ENCODE results near the gene MED16. TPM values are rescaled to one million over a fixed set of nuclear protein-coding genes. Genes with fewer than 3 reads are reported as not detected.
"Not testable (repeated sequence)": the region's sequence is repeated elsewhere in the genome, so short reads cannot be mapped to it uniquely, and the experiment has no call there.

The MED16 gene
- total and polyA plus RNA-seq, 4 donors: 20.3 to 66.1 (median 38.5) TPM

GRCh38 chr19:891421-892200, 1.4 kb downstream of the MED16 start:
- not testable (repeated sequence) for DNase-seq (ENCODE audit: low read depth in 4 of 6, low spot score in 6 of 6); H3K27me3 ChIP-seq (ENCODE audit: control insufficient read depth, insufficient read depth, low read length); H3K27ac ChIP-seq (ENCODE audit: low read depth, low read length); H3K9me3 ChIP-seq (ENCODE audit: control insufficient read depth, insufficient read depth, low read length)
- peaks cover 20% of the 10 kb centered on the region for H3K4me1 ChIP-seq (ENCODE audit: control insufficient read depth, insufficient read depth, low read length)
- peaks cover 52% of the 10 kb centered on the region for H3K36me3 ChIP-seq (ENCODE audit: control insufficient read depth, insufficient read depth, low read length)
- WGBS (ENCODE audit: insufficient coverage): 92% methylated on average over 37 of the region's 50 CpGs
- H3K4me3 ChIP-seq (ENCODE audit: low read depth, low read length): peak overlapping the region; percentile 64

GRCh38 chr19:890831-891230, 2.2 kb downstream of the MED16 start:
- H3K27ac ChIP-seq (ENCODE audit: low read depth, low read length): no peak overlapping the region
- WGBS (ENCODE audit: insufficient coverage): 85% methylated on average over 13 of the region's 18 CpGs
- no peak overlapping the region for H3K4me3 ChIP-seq (ENCODE audit: low read depth, low read length)
- H3K27me3 ChIP-seq (ENCODE audit: control insufficient read depth, insufficient read depth, low read length): no peaks in the 10 kb centered on the region
- H3K4me1 ChIP-seq (ENCODE audit: control insufficient read depth, insufficient read depth, low read length): peaks cover 23% of the 10 kb centered on the region
- H3K36me3 ChIP-seq (ENCODE audit: control insufficient read depth, insufficient read depth, low read length): peaks cover 52% of the 10 kb centered on the region
- no peaks in the 10 kb centered on the region for H3K9me3 ChIP-seq (ENCODE audit: control insufficient read depth, insufficient read depth, low read length)
- DNase-seq (ENCODE audit: low read depth in 4 of 6, low spot score in 6 of 6): no peak

GRCh38 chr19:889662-890295, 3.2 kb downstream of the MED16 start:
- Histone ChIP-seq H3K27me3 (ENCODE audit: control insufficient read depth, insufficient read depth, low read length) (no peaks in the 10 kb centered on the region), H3K27ac (ENCODE audit: low read depth, low read length) (no peak overlapping the region), H3K4me3 (ENCODE audit: low read depth, low read length) (no peak overlapping the region), H3K4me1 (ENCODE audit: control insufficient read depth, insufficient read depth, low read length) (peaks cover 23% of the 10 kb centered on the region), H3K9me3 (ENCODE audit: control insufficient read depth, insufficient read depth, low read length) (no peaks in the 10 kb centered on the region), H3K36me3 (ENCODE audit: control insufficient read depth, insufficient read depth, low read length) (peaks cover 63% of the 10 kb centered on the region)
- 97% methylated on average over 26 of the region's 26 CpGs for WGBS (ENCODE audit: insufficient coverage)
- DNase-seq (ENCODE audit: low read depth in 4 of 6, low spot score in 6 of 6): no peak

GRCh38 chr19:888581-889385, 4.2 kb downstream of the MED16 start:
- H3K36me3 ChIP-seq (ENCODE audit: control insufficient read depth, insufficient read depth, low read length): peaks cover 73% of the 10 kb centered on the region

GRCh38 chr19:887599-887998, 5.4 kb downstream of the MED16 start:
- Histone ChIP-seq H3K27ac (ENCODE audit: low read depth, low read length) (no peak overlapping the region), H3K4me3 (ENCODE audit: low read depth, low read length) (no peak overlapping the region), H3K4me1 (ENCODE audit: control insufficient read depth, insufficient read depth, low read length) (peaks cover 23% of the 10 kb centered on the region), H3K9me3 (ENCODE audit: control insufficient read depth, insufficient read depth, low read length) (no peaks in the 10 kb centered on the region), H3K27me3 (ENCODE audit: control insufficient read depth, insufficient read depth, low read length) (no peaks in the 10 kb centered on the region), H3K36me3 (ENCODE audit: control insufficient read depth, insufficient read depth, low read length) (peaks cover 85% of the 10 kb centered on the region)
- no peak for DNase-seq (ENCODE audit: low read depth in 4 of 6, low spot score in 6 of 6)
- WGBS (ENCODE audit: insufficient coverage): 97% methylated on average over 10 of the region's 10 CpGs

More at GRCh38 chr19:888581-889385, 4.2 kb downstream of the MED16 start:
- 95% methylated on average over 22 of the region's 30 CpGs for WGBS (ENCODE audit: insufficient coverage)
- Histone ChIP-seq H3K9me3 (ENCODE audit: control insufficient read depth, insufficient read depth, low read length) (no peaks in the 10 kb centered on the region), H3K27me3 (ENCODE audit: control insufficient read depth, insufficient read depth, low read length) (no peaks in the 10 kb centered on the region), H3K4me3 (ENCODE audit: low read depth, low read length) (no peak overlapping the region), H3K4me1 (ENCODE audit: control insufficient read depth, insufficient read depth, low read length) (peaks cover 23% of the 10 kb centered on the region), H3K27ac (ENCODE audit: low read depth, low read length) (no peak overlapping the region)
- no peak for DNase-seq (ENCODE audit: low read depth in 4 of 6, low spot score in 6 of 6)

GRCh38 chr19:887072-887471, 5.9 kb downstream of the MED16 start:
- no peaks in the 10 kb centered on the region for H3K27me3 ChIP-seq (ENCODE audit: control insufficient read depth, insufficient read depth, low read length)
- H3K4me3 ChIP-seq (ENCODE audit: low read depth, low read length): no peak overlapping the region
- H3K27ac ChIP-seq (ENCODE audit: low read depth, low read length): no peak overlapping the region
- H3K4me1 ChIP-seq (ENCODE audit: control insufficient read depth, insufficient read depth, low read length): peaks cover 20% of the 10 kb centered on the region
- 94% methylated on average over 3 of the region's 16 CpGs for WGBS (ENCODE audit: insufficient coverage)
- no peaks in the 10 kb centered on the region for H3K9me3 ChIP-seq (ENCODE audit: control insufficient read depth, insufficient read depth, low read length)
- DNase-seq (ENCODE audit: low read depth in 4 of 6, low spot score in 6 of 6): peak in 2 of 6 donors; percentile 64 to 76
- H3K36me3 ChIP-seq (ENCODE audit: control insufficient read depth, insufficient read depth, low read length): peaks cover 90% of the 10 kb centered on the region

- H3K4me1 ChIP-seq (ENCODE audit: control insufficient read depth, insufficient read depth, low read length): peaks cover 13% of the 10 kb centered on the region
- DNase-seq (ENCODE audit: low read depth in 4 of 6, low spot score in 6 of 6): no peak
- H3K36me3 ChIP-seq (ENCODE audit: control insufficient read depth, insufficient read depth, low read length): peaks cover 96% of the 10 kb centered on the region
- H3K27ac ChIP-seq (ENCODE audit: low read depth, low read length): no peak overlapping the region
- no peaks in the 10 kb centered on the region for H3K9me3 ChIP-seq (ENCODE audit: control insufficient read depth, insufficient read depth, low read length)
- WGBS (ENCODE audit: insufficient coverage): 95% methylated on average over 64 of the region's 64 CpGs
- no peaks in the 10 kb centered on the region for H3K27me3 ChIP-seq (ENCODE audit: control insufficient read depth, insufficient read depth, low read length)
- H3K4me3 ChIP-seq (ENCODE audit: low read depth, low read length): no peak overlapping the region
Measured at GRCh38 chr19:885536-886224, 7.3 kb downstream of the MED16 start.

- no peaks in the 10 kb centered on the region for H3K27me3 ChIP-seq (ENCODE audit: control insufficient read depth, insufficient read depth, low read length)
- H3K4me3 ChIP-seq (ENCODE audit: low read depth, low read length): no peak overlapping the region
- peaks cover 96% of the 10 kb centered on the region for H3K36me3 ChIP-seq (ENCODE audit: control insufficient read depth, insufficient read depth, low read length)
- no peak overlapping the region for H3K27ac ChIP-seq (ENCODE audit: low read depth, low read length)
- DNase-seq (ENCODE audit: low read depth in 4 of 6, low spot score in 6 of 6): no peak
- peaks cover 13% of the 10 kb centered on the region for H3K4me1 ChIP-seq (ENCODE audit: control insufficient read depth, insufficient read depth, low read length)
- 93% methylated on average over 49 of the region's 51 CpGs for WGBS (ENCODE audit: insufficient coverage)
- no peaks in the 10 kb centered on the region for H3K9me3 ChIP-seq (ENCODE audit: control insufficient read depth, insufficient read depth, low read length)
Measured at GRCh38 chr19:884420-885211, 8.4 kb downstream of the MED16 start.

All from spinal cord (tissue), 10 donors.